PC-3 (cell line): Measurements from ENCODE around the gene PREX1. TPM values are rescaled to one million over a fixed set of nuclear protein-coding genes. Genes with fewer than 3 reads are reported as not detected.

Source experiments
- ATAC-seq: fragments of 200-7000 bp; cut with Tn5 transposase; 2 replicates; pipeline ENCODE4 v1.9.1; 2020; ENCODE audit warnings: mild to moderate bottlenecking, moderate library complexity
- BruUV-seq: library from RNA; stranded (reverse); fragments of 400-500 nt; replicated peaks from 2 replicates; lab custom pipeline; 2021; lab: Mats Ljungman, UMichigan
- CTCF ChIA-PET: fragments of 300-600 bp; sonication (Branson Sonifier 250); formaldehyde crosslinking; loops from one replicate; lab custom pipeline; 2022; ENCODE audit warnings: antibody characterized with exemption; lab: Charles Lee
- POLR2A ChIA-PET: fragments of 300-600 bp; sonication (Branson Sonifier 250); formaldehyde crosslinking; loops from one replicate; lab custom pipeline; 2022; ENCODE audit warnings: antibody characterized with exemption; ENCODE audit not compliant: unreplicated experiment; lab: Charles Lee
- DNase-seq: peaks from one replicate; pipeline ENCODE4 v3.0.0-alpha.2; 2015
- H2AFZ ChIP-seq: fragments of 300-600 bp; sonication (generic); 2 replicates; pipeline ENCODE4 v1.6.0; 2016; ENCODE audit warnings: antibody characterized with exemption, low read length
- H3F3A ChIP-seq: fragments of 300-600 bp; sonication (generic); one replicate; pipeline ENCODE4 v1.6.0; 2017; ENCODE audit warnings: antibody characterized with exemption, low read length, control low read depth, mild to moderate bottlenecking; ENCODE audit not compliant: unreplicated experiment
- H3K27ac ChIP-seq: fragments of 300-600 bp; sonication (generic); 2 replicates; pipeline ENCODE4 v1.5.1; 2016; ENCODE audit warnings: mild to moderate bottlenecking, low read length
- H3K27me3 ChIP-seq: fragments of 300-600 bp; sonication (generic); 2 replicates; pipeline ENCODE4 v1.6.1; 2016; ENCODE audit warnings: low read length, mixed read lengths
- H3K36me3 ChIP-seq: fragments of 300-600 bp; sonication (generic); 2 replicates; pipeline ENCODE4 v1.6.1; 2016; ENCODE audit warnings: low read depth, mixed run types, low read length, mixed read lengths
- H3K4me1 ChIP-seq: fragments of 300-600 bp; sonication (generic); 2 replicates; pipeline ENCODE4 v1.5.1; 2016; ENCODE audit warnings: low read length; ENCODE audit not compliant: insufficient read depth
- H3K4me2 ChIP-seq: fragments of 300-600 bp; sonication (generic); 2 replicates; pipeline ENCODE4 v1.6.0; 2016; ENCODE audit warnings: low read length
- H3K4me3 ChIP-seq: fragments of 300-600 bp; sonication (generic); 2 replicates; pipeline ENCODE4 v1.5.1; 2016; ENCODE audit warnings: mild to moderate bottlenecking, low read length, mixed read lengths
- H3K79me2 ChIP-seq: fragments of 300-600 bp; sonication (generic); 2 replicates; pipeline ENCODE4 v1.6.1; 2017; ENCODE audit warnings: low read length, mixed read lengths
- H3K9ac ChIP-seq: fragments of 300-600 bp; sonication (generic); 2 replicates; pipeline ENCODE4 v1.6.0; 2016; ENCODE audit warnings: mild to moderate bottlenecking, low read length
- H3K9me2 ChIP-seq: fragments of 300-600 bp; sonication (generic); replicated peaks from 2 replicates; pipeline ENCODE4 v1.6.1; 2016; ENCODE audit warnings: mixed run types, low read length, mixed read lengths
- H3K9me3 ChIP-seq: fragments of 300-600 bp; sonication (generic); 2 replicates; pipeline ENCODE4 v1.6.1; 2016; ENCODE audit warnings: low read length, mixed read lengths
- H4K20me1 ChIP-seq: fragments of 300-600 bp; sonication (generic); 2 replicates; pipeline ENCODE4 v1.6.1; 2016; ENCODE audit warnings: low read length, mixed read lengths
- EZH2 ChIP-seq: fragments of 300-600 bp; sonication (generic); IDR thresholded peaks from one replicate; pipeline ENCODE4 v1.6.1; 2017; ENCODE audit warnings: antibody characterized with exemption, mild to moderate bottlenecking, low read length; ENCODE audit not compliant: unreplicated experiment
- EZH2phosphoT487 ChIP-seq: fragments of 300-600 bp; sonication (generic); IDR thresholded peaks from 2 replicates; pipeline ENCODE4 v1.6.1; 2018; ENCODE audit warnings: mild to moderate bottlenecking, antibody characterized with exemption, low read length, borderline replicate concordance
- intact Hi-C: fragments of 100-400 bp; cut with micrococcal nuclease; formaldehyde crosslinking; loops from 2 replicates; pipeline ENCODE4 v1.9.0; 2023
- total RNA-seq: library from RNA; depleted of rRNA; stranded (reverse); fragments of >200 nt; gene quantifications from 2 replicates; pipeline ENCODE4 v1.2.3, GENCODE V29; 2014
- TF ChIP-seq, protein P1 (sequence below): fragments of 300-600 bp; sonication (generic); conservative IDR thresholded peaks from 2 replicates; pipeline ENCODE4 v1.5.1; 2017; ENCODE audit warnings: antibody characterized with exemption, low read depth, mild to moderate bottlenecking, low read length

Gene PREX1
- total RNA-seq, 1 experiment from 2014 or later = 22.1 TPM

DNA sequence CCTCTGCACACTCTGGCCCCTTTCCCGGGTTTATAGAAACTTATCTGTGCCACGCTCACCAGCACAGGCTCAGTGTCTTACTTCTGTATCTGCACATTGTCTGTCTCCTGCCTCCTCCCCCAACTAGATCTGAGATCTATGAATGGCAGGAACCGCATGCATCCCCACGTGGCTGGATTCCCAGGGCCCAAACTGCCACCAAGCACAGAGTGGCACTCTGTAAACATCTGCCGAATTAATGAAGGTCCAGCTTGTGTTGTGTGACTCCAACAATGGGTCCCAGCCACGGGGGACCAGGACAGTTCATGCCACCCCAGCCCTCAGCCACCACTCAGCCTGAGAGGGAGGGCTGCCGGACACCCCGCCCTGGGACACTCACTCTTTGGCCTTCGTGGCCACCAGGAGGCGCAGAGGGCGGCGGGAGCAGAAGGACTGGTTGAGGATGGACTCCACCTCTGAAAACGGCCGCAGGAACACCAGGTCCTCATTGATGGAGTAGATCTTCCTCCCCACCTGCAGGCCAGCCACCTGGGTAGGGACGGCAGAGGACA is 171.1 kb downstream of the PREX1 start:
- no peak overlapping the region for H3K9ac ChIP-seq
- TF ChIP-seq EZH2 = no peak
- TF ChIP-seq, protein P1, sequence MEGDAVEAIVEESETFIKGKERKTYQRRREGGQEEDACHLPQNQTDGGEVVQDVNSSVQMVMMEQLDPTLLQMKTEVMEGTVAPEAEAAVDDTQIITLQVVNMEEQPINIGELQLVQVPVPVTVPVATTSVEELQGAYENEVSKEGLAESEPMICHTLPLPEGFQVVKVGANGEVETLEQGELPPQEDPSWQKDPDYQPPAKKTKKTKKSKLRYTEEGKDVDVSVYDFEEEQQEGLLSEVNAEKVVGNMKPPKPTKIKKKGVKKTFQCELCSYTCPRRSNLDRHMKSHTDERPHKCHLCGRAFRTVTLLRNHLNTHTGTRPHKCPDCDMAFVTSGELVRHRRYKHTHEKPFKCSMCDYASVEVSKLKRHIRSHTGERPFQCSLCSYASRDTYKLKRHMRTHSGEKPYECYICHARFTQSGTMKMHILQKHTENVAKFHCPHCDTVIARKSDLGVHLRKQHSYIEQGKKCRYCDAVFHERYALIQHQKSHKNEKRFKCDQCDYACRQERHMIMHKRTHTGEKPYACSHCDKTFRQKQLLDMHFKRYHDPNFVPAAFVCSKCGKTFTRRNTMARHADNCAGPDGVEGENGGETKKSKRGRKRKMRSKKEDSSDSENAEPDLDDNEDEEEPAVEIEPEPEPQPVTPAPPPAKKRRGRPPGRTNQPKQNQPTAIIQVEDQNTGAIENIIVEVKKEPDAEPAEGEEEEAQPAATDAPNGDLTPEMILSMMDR = peak; percentile 81
- peak; percentile 82 for ATAC-seq
- CTCF ChIA-PET = interaction anchor here (0.8 to 2.6 kb wide), 3 partner anchors 134 to 282 kb away, joined by 8 to 70 read pairs (median 11); no protein-coding TSS in a partner anchor
- no peaks in the 10 kb centered on the region for H3K27me3 ChIP-seq
- H3F3A ChIP-seq = no peaks in the 10 kb centered on the region
- H2AFZ ChIP-seq = no peak overlapping the region
- POLR2A ChIA-PET = no interaction called here
- no peak overlapping the region for H3K4me2 ChIP-seq
- BruUV-seq = no TSS peak
- no peak overlapping the region for H3K4me3 ChIP-seq
- no peaks in the 10 kb centered on the region for H3K36me3 ChIP-seq
- DNase-seq = peak; percentile 77
- no peaks in the 10 kb centered on the region for H3K9me2 ChIP-seq
- no peaks in the 10 kb centered on the region for H4K20me1 ChIP-seq
- H3K9me3 ChIP-seq = no peaks in the 10 kb centered on the region
- H3K4me1 ChIP-seq = no peaks in the 10 kb centered on the region
- intact Hi-C loops = loop anchor here (1.0 to 10.0 kb wide), 3 partner anchors 138 to 249 kb away; no protein-coding TSS in a partner anchor
- no peak overlapping the region for H3K27ac ChIP-seq
- H3K79me2 ChIP-seq = no peaks in the 10 kb centered on the region

DNA sequence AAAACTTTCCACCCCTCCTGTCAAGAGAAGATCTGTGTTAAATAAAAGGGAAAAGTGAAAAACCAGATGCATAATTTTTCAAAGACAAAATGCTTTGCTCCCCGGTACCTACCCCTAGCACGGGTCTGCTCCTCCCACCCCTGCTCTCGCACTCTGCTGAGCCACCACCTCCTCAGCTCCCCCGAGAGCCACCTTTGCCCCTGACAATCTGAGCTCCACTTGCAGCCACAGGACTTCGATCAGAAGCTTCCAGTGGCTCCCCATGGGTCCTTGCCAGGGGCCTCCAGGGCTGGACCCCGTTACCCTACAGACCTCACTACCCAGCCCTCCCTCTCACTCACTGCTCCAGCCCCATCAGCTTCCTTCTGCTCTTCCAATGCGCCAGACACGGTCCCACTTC is 171.7 kb downstream of the PREX1 start:
- intact Hi-C loops = loop anchor here (2.0 to 10.0 kb wide), 2 partner anchors 139 to 165 kb away; no protein-coding TSS in a partner anchor
- H3K27me3 ChIP-seq = no peaks in the 10 kb centered on the region
- ChIA-PET CTCF (no interaction called here), POLR2A (no interaction called here)
- H3K27ac ChIP-seq = no peak overlapping the region
- no peaks in the 10 kb centered on the region for H3K79me2 ChIP-seq
- no peaks in the 10 kb centered on the region for H3K9me2 ChIP-seq
- H3K4me2 ChIP-seq = no peak overlapping the region
- BruUV-seq = no TSS peak
- no peak overlapping the region for H3K9ac ChIP-seq
- no peak overlapping the region for H3K4me3 ChIP-seq
- DNase-seq = no peak
- no peaks in the 10 kb centered on the region for H3K36me3 ChIP-seq
- H3F3A ChIP-seq = no peaks in the 10 kb centered on the region
- no peak for ATAC-seq
- H2AFZ ChIP-seq = no peak overlapping the region
- H3K9me3 ChIP-seq = no peaks in the 10 kb centered on the region
- TF ChIP-seq, protein P1 = no peak
- TF ChIP-seq EZH2phosphoT487 (no peak), EZH2 (no peak)
- H4K20me1 ChIP-seq = no peaks in the 10 kb centered on the region
- no peaks in the 10 kb centered on the region for H3K4me1 ChIP-seq

DNA sequence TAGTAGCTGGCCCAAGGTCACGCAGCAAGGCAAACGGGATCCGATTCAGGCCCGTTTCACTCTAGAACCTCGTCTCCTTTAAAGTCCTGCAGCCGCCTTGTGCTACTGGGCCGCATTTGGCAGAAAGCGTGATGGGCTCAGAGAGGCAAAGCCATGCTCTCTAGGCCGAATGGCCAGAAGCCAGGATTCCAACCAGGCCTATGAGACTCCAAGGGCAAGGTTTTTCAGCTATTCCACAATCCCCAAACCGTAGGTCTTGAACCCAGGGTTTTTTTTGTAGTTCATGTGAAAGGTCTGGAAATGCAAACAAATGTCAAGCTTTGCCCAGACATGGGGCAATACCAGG is 174.1 kb downstream of the PREX1 start:
- no peak overlapping the region for H3K4me3 ChIP-seq
- CTCF ChIA-PET = no interaction called here
- POLR2A ChIA-PET = no interaction called here
- H3K4me2 ChIP-seq = no peak overlapping the region
- no peak for TF ChIP-seq EZH2phosphoT487
- no peak for TF ChIP-seq EZH2
- TF ChIP-seq, protein P1 = no peak
- H3K79me2 ChIP-seq = no peaks in the 10 kb centered on the region
- intact Hi-C loops = loop anchor here (10.0 kb wide), 1 partner anchor 141 kb away; no protein-coding TSS in a partner anchor
- H3K9me3 ChIP-seq = no peaks in the 10 kb centered on the region
- H3K27me3 ChIP-seq = no peaks in the 10 kb centered on the region
- no peaks in the 10 kb centered on the region for H4K20me1 ChIP-seq
- ATAC-seq (no peak), DNase-seq (no peak)
- H3K27ac ChIP-seq = no peak overlapping the region
- H3K36me3 ChIP-seq = 0 out of 2 replicates have a peak, but pooled peaks cover 4% of the 10 kb centered on the region
- H2AFZ ChIP-seq = no peak overlapping the region
- BruUV-seq = no TSS peak
- H3K9me2 ChIP-seq = no peaks in the 10 kb centered on the region
- H3F3A ChIP-seq = no peaks in the 10 kb centered on the region
- no peaks in the 10 kb centered on the region for H3K4me1 ChIP-seq
- no peak overlapping the region for H3K9ac ChIP-seq
